ENCODE data around the gene TMEM101.

GRCh38 chr17:43970366-43970765, 44.4 kb downstream of the TMEM101 start:
- TF ChIP-seq CTCF (IDR thresholded peaks at IDR 0.05): no peak
- no peak for TF ChIP-seq EZH2 (IDR thresholded peaks at IDR 0.05; ENCODE audit: borderline replicate concordance, insufficient read depth, low read depth, low read length, poor library complexity, severe bottlenecking)

Data from B cell (primary cell).